ENCODE data around the gene DNM3. TPM values are rescaled to one million over a fixed set of nuclear protein-coding genes. Genes with fewer than 3 reads are reported as not detected.

The DNM3 gene
- total RNA-seq, 2 experiments from 2014 or later: 1.7 to 2.2 TPM

DNA sequence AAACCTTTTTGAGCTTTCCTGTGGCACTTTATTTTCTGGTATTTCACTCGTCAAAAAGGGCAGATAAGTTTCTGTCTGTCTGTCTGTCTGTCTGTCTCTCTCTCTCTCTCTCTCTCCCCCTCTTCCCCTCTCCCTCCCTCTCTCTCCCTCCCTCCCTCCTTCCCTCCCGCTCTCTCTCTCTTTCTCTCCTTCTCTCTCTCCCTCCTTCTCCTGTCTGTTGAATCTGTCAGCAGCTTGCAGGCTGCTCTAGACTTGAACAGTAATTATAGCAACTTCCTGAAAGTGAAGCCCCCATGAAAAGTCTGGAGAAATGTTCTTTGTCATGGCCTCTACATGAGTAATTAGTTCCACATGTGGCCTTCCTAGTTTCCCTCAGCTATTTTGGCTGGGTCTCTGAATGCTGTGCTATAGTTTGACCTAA is 303.9 kb downstream of the DNM3 start:
- ATAC-seq (no peak), DNase-seq (no peak)
- Mint-ChIP-seq H3K27ac (no peak overlapping the region), H3K36me3 (peaks cover 7% of the 10 kb centered on the region), H3K27me3 (no peaks in the 10 kb centered on the region), H3K9me3 (ENCODE audit: low read depth) (peaks cover 2% of the 10 kb centered on the region), H3K4me3 (no peak overlapping the region), H3K4me1 (peaks cover 10% of the 10 kb centered on the region)
- CTCF ChIA-PET: interaction anchor here (0.6 kb wide), 1 partner anchor 19 kb away, joined by 4 read pairs; no protein-coding TSS in a partner anchor

DNA sequence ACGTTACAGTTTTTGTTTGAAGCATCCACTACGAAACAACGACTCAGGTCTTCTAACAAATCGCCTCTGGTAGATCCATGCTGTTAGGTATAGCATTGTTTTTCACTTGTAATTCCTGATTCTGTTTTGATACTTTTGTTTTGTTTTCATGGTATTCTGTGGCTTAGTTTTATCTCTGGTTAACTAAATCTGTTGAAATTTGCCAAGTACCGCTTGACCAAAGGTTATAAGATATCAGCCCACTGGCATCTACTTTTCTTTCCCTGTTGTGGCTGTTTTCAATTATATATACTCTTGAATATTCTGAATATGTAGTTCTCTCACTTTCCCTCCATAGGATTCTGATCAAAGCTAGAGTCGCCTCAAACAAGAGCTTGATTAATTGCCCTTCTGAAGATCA is 304.4 kb downstream of the DNM3 start:
- Mint-ChIP-seq H3K27me3 (no peaks in the 10 kb centered on the region), H3K4me3 (no peak overlapping the region), H3K27ac (no peak overlapping the region), H3K9me3 (ENCODE audit: low read depth) (peaks cover 2% of the 10 kb centered on the region), H3K4me1 (peaks cover 10% of the 10 kb centered on the region), H3K36me3 (peaks cover 7% of the 10 kb centered on the region)
- CTCF ChIA-PET: no interaction called here
- no peak for ATAC-seq
- DNase-seq: no peak

DNA sequence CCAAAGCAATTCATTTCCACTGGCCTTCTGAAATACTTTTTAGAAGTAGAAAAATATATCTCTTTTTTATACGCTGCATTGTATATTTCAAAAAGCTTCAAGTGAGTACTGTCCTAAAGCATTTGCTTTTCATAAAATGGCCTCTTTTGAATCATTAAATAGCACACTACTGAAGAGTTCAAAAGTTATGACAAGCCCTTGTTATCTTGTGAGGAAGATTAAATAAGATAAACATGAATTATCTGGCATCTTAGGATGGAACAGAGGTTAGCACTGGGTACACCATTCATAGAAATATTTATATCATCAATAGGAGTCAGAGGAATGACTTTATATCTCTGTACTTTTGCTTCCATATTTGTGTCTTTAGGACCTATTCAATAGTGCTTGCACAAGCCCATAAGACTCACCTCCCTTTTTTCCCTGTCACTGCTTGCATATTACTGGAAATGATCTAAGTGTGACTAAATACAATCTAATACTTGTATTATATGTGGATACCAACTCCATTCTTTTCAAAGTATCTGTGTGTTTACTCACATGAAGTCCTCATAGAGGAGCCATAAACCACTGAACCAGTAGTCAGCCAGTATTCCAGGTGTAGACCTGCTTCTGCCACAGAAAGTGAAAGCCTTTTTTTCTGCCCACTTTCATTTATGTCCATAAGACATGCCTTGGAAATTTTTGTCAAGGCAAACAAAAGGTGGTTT is 305.0 kb downstream of the DNM3 start:
- Mint-ChIP-seq H3K4me3 (no peak overlapping the region), H3K27ac (no peak overlapping the region), H3K9me3 (ENCODE audit: low read depth) (peaks cover 2% of the 10 kb centered on the region), H3K4me1 (peaks cover 10% of the 10 kb centered on the region), H3K36me3 (peaks cover 7% of the 10 kb centered on the region), H3K27me3 (no peaks in the 10 kb centered on the region)
- no peak for ATAC-seq
- DNase-seq: no peak
- CTCF ChIA-PET: no interaction called here

- Mint-ChIP-seq H3K27ac (no peak overlapping the region), H3K4me1 (peaks cover 10% of the 10 kb centered on the region), H3K9me3 (ENCODE audit: low read depth) (peaks cover 2% of the 10 kb centered on the region), H3K27me3 (no peaks in the 10 kb centered on the region), H3K36me3 (peaks cover 7% of the 10 kb centered on the region), H3K4me3 (no peak overlapping the region)
- CTCF ChIA-PET: interaction anchor here (0.6 kb wide), 1 partner anchor 160 kb away, joined by 3 read pairs; no protein-coding TSS in a partner anchor
- DNase-seq (no peak), ATAC-seq (no peak)
These were observed 306.2 kb downstream of the DNM3 start for GRCh38 chr1:172147541-172147940.

GRCh38 chr1:172148213-172148612 is 306.9 kb downstream of the DNM3 start:
- peaks cover 8% of the 10 kb centered on the region for H3K36me3 Mint-ChIP-seq

GRCh38 chr1:172148707-172149106 is 307.4 kb downstream of the DNM3 start:
- Mint-ChIP-seq H3K36me3 (peaks cover 10% of the 10 kb centered on the region), H3K4me1 (peaks cover 10% of the 10 kb centered on the region), H3K27me3 (no peaks in the 10 kb centered on the region), H3K4me3 (no peak overlapping the region), H3K9me3 (ENCODE audit: low read depth) (peaks cover 2% of the 10 kb centered on the region), H3K27ac (no peak overlapping the region)
- CTCF ChIA-PET: interaction anchor here (0.9 kb wide), 1 partner anchor 251 kb away, joined by 3 read pairs; no protein-coding TSS in a partner anchor
- ATAC-seq (no peak), DNase-seq (no peak)

More at GRCh38 chr1:172148213-172148612, 306.9 kb downstream of the DNM3 start:
- H3K9me3 Mint-ChIP-seq (ENCODE audit: low read depth): peaks cover 2% of the 10 kb centered on the region
- peaks cover 10% of the 10 kb centered on the region for H3K4me1 Mint-ChIP-seq
- no peak overlapping the region for H3K27ac Mint-ChIP-seq
- H3K4me3 Mint-ChIP-seq: no peak overlapping the region
- no peak for ATAC-seq
- CTCF ChIA-PET: interaction anchor here (0.6 to 0.9 kb wide), 2 partner anchors 160 to 251 kb away, joined by 3 read pairs; no protein-coding TSS in a partner anchor
- no peak for DNase-seq
- no peaks in the 10 kb centered on the region for H3K27me3 Mint-ChIP-seq

DNA sequence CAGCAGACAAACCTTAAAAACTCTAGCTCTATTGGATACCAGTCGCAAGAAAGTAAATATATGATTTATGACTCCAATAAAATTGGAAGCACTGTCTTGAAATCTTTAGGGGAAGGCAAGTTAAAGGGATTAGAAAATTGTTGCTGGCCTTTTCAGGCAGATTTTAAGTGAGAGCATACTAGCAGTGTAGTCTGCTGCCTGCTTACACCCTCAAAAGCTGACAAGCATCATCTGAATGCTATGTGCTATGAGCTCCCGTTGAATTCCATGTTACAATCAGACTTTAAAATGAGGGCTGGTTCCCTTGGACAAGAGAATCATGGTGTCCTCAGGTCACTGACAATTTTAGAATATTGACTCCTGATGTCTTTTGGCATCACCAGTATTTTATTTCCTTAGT is 308.0 kb downstream of the DNM3 start:
- CTCF ChIA-PET: no interaction called here
- DNase-seq (no peak), ATAC-seq (no peak)

GRCh38 chr1:172154551-172154950 is 313.3 kb downstream of the DNM3 start:
- peaks cover 13% of the 10 kb centered on the region for H3K36me3 Mint-ChIP-seq
- H3K27ac Mint-ChIP-seq: peak overlapping the region; percentile 88
- H3K27me3 Mint-ChIP-seq: no peaks in the 10 kb centered on the region
- DNase-seq (no peak), ATAC-seq (peak; percentile 99)
- peaks cover 10% of the 10 kb centered on the region for H3K4me1 Mint-ChIP-seq
- H3K9me3 Mint-ChIP-seq (ENCODE audit: low read depth): peaks cover 2% of the 10 kb centered on the region
- peak overlapping the region; percentile 10 for H3K4me3 Mint-ChIP-seq
- CTCF ChIA-PET: interaction anchor here (0.8 to 2.3 kb wide), 2 partner anchors 26 to 169 kb away, joined by 3 to 7 read pairs; no protein-coding TSS in a partner anchor

More for the DNA sequence above, 308.0 kb downstream of the DNM3 start:
- Mint-ChIP-seq H3K27ac (no peak overlapping the region), H3K36me3 (peaks cover 10% of the 10 kb centered on the region), H3K4me1 (peaks cover 12% of the 10 kb centered on the region), H3K9me3 (ENCODE audit: low read depth) (peaks cover 2% of the 10 kb centered on the region), H3K27me3 (no peaks in the 10 kb centered on the region), H3K4me3 (no peak overlapping the region)

DNA sequence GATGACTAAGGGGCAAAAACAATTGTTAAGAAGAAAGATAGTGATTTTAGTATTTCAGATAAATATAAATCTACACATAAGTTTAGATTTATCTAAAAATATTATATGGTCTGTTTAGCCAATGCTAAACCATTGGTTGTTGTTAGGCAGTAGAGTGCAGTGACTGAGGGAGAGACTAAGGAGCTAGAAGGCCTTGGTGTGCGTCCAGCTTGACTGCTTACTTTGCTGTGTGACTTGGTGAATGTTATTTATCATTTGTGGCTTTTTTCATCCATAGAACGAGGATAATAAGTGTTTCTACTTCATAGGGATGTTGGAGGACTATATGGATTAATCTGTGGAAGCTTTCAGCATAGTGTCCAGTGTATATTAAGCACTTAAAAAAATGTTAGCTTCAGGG is 314.5 kb downstream of the DNM3 start:
- peaks cover 13% of the 10 kb centered on the region for H3K36me3 Mint-ChIP-seq
- ATAC-seq (no peak), DNase-seq (no peak)
- H3K27me3 Mint-ChIP-seq: no peaks in the 10 kb centered on the region
- no peak overlapping the region for H3K4me3 Mint-ChIP-seq
- peaks cover 10% of the 10 kb centered on the region for H3K4me1 Mint-ChIP-seq
- CTCF ChIA-PET: interaction anchor here (0.6 to 2.3 kb wide), 3 partner anchors 9 to 105 kb away, joined by 3 to 7 read pairs (median 3); no protein-coding TSS in a partner anchor
- no peak overlapping the region for H3K27ac Mint-ChIP-seq
- peaks cover 2% of the 10 kb centered on the region for H3K9me3 Mint-ChIP-seq (ENCODE audit: low read depth)

DNA sequence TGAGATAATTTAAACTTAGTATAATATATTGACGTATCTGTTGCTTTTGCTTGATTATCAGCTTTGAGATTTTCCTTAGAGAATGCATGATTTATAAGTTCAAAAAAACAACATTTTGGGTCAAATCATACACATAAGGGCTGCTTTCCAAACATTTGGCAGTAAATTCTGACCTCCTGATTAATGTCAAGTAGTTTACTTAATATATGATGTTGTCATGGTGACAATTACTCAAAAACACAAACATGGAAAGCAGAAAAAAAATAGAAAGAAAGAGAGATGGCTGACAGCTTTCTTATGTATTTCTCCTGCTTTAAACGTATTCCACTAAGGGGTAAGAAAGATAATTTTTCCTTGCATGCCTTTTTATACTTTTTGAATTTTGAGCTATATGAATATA is 320.9 kb downstream of the DNM3 start:
- no peak overlapping the region for H3K27ac Mint-ChIP-seq
- no peaks in the 10 kb centered on the region for H3K36me3 Mint-ChIP-seq
- H3K4me3 Mint-ChIP-seq: no peak overlapping the region
- DNase-seq (no peak), ATAC-seq (no peak)
- H3K4me1 Mint-ChIP-seq: no peaks in the 10 kb centered on the region
- CTCF ChIA-PET: no interaction called here
- H3K27me3 Mint-ChIP-seq: no peaks in the 10 kb centered on the region
- no peaks in the 10 kb centered on the region for H3K9me3 Mint-ChIP-seq (ENCODE audit: low read depth)

- CTCF ChIA-PET: interaction anchor here (0.6 to 0.9 kb wide), 3 partner anchors 17 to 214 kb away, joined by 3 to 4 read pairs (median 3); no protein-coding TSS in a partner anchor
- Mint-ChIP-seq H3K27me3 (no peaks in the 10 kb centered on the region), H3K4me1 (no peaks in the 10 kb centered on the region), H3K36me3 (no peaks in the 10 kb centered on the region), H3K27ac (no peak overlapping the region), H3K9me3 (ENCODE audit: low read depth) (no peaks in the 10 kb centered on the region), H3K4me3 (no peak overlapping the region)
- ATAC-seq: no peak
- DNase-seq: no peak
These were observed 322.4 kb downstream of the DNM3 start for GRCh38 chr1:172163498-172164215.

DNA sequence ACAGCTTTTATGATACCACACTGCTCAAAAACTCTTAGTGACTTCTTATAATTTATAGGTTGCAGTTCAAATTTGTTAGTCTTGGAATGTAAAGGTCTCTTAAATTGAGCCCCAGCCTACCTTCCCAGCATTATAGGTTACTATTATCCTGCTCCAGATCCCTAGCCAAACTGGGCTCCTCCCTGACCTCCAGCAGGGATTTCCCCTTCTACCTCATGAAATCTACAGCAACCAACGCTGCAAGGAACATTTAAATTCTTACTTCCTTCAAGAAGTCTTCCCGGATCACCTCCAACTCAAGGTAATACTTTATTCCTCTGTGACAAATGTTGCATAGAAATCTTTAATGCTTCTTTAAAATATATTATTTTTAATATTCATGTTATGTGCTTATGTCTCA is 324.1 kb downstream of the DNM3 start:
- ATAC-seq: no peak

DNA sequence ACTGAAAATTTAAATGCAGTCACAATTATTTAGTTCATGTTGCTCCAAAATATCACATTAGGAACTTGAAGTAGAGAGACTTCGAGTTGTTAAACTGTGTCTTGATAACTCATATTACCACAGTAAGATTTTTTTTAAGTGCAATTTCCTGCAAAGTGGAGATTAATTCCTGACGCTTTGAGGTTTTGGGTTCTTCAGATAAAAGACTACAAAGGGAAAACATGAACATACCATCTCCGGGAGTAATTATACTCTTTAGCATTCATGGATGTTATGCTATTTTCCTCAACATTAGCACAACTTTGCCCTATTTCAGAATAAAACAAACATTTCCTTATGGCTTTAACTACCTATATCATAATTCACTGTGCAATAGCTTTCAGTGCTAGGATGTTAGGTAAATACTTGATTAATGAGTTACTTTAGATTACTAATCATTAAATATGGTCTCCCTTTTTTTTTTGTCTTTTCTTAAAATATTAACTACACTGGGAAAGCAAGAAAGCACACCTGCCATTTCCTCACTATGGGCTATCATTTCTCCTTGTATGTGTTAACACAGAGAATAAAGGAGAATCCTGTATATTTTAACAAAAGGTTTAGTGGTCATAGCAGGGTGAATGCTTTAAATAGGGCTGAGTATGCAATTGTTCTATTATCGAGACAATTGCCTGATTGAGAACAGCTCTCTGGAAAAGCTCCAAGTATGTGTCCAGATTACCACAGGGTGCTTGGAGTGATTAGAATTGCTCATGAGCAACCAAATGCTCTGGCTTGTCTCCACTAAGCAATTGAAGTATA is 326.7 kb downstream of the DNM3 start:
- no peaks in the 10 kb centered on the region for H3K9me3 Mint-ChIP-seq (ENCODE audit: low read depth)
- H3K27ac Mint-ChIP-seq: no peak overlapping the region
- H3K27me3 Mint-ChIP-seq: no peaks in the 10 kb centered on the region
- no peak for ATAC-seq
- no peak overlapping the region for H3K4me3 Mint-ChIP-seq
- H3K4me1 Mint-ChIP-seq: no peaks in the 10 kb centered on the region
- no peak for DNase-seq
- H3K36me3 Mint-ChIP-seq: peaks cover 2% of the 10 kb centered on the region
- CTCF ChIA-PET: no interaction called here

More for the DNA sequence above, 324.1 kb downstream of the DNM3 start:
- H3K4me3 Mint-ChIP-seq: no peak overlapping the region
- H3K9me3 Mint-ChIP-seq (ENCODE audit: low read depth): no peaks in the 10 kb centered on the region
- no peaks in the 10 kb centered on the region for H3K36me3 Mint-ChIP-seq
- DNase-seq: no peak
- H3K27ac Mint-ChIP-seq: no peak overlapping the region
- H3K27me3 Mint-ChIP-seq: no peaks in the 10 kb centered on the region
- no peaks in the 10 kb centered on the region for H3K4me1 Mint-ChIP-seq
- CTCF ChIA-PET: no interaction called here

Measured in activated CD8-positive, alpha-beta memory T cell treated with anti-CD3 and anti-CD28 coated beads, Interleukin-2, amount 10 ng/mL, durations not matched to agents 7 days and 5 days (primary cell).